GM10847 (cell line): Measurements from ENCODE around the gene FBXW10B.

Experiments
- POLR2A ChIP-seq: IDR thresholded peaks from 2 replicates; pipeline ENCODE4 v1.6.1; 2011; ENCODE audit not compliant: insufficient read length; ENCODE audit errors: extremely low read depth

The FBXW10B gene

DNA sequence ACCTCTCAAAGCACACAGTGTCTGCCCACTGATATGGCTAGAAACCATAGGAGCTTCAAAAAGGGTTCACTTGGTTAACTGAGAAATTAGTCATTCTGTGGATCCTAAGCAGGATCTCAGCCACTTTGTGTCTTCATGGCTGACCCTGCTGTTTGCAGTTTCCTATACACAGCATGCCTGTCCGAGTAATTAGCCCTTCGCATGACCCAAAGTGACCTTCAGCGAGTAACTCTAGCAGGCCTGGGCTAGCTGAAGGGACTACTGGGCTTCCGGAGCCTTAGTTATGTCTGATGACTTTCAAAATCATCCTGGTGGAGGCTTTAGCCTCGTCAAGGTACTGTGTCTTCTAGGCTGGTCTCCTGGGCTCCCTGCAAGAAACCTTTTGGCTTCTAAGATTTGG, 28.9 kb upstream of the FBXW10B start:
- no peak for TF ChIP-seq POLR2A
